Common myeloid progenitor, CD34-positive (primary cell): Measurements from ENCODE around the gene DTNB.
A peak's percentile ranks its signal among the peaks of the same experiment; 100 is the strongest.

Experiments used
- CTCF ChIA-PET: fragments of 350-600 bp; sonication (Branson Sonifier 250); formaldehyde crosslinking; loops from one replicate; lab custom pipeline; 2021; ENCODE audit warnings: antibody characterized with exemption; lab: Charles Lee
- POLR2A ChIA-PET: fragments of 350-600 bp; sonication (Branson Sonifier 250); formaldehyde crosslinking; loops from one replicate; lab custom pipeline; 2021; ENCODE audit warnings: antibody characterized with exemption; lab: Charles Lee
- DNase-seq, 3 donors: peaks; one replicate each; pipeline versions ENCODE4 v3.0.0 to v3.0.0-alpha.2; 2013
- H3K27ac ChIP-seq, 2 experiments: 1 replicate in 1 of 2; 2 replicates in 1 of 2; pipeline ENCODE4 v1.7.0; 2013; ENCODE audit warnings: inconsistent platforms in 2 of 2, low read length in 2 of 2, mild to moderate bottlenecking in 2 of 2, low read depth in 1 of 2, moderate library complexity in 1 of 2; ENCODE audit not compliant: severe bottlenecking in 2 of 2, insufficient read depth in 1 of 2, poor library complexity in 1 of 2
- H3K27me3 ChIP-seq, 5 experiments: replicated peaks in 2 of 5; 1 replicate in 3 of 5; 2 replicates in 2 of 5; pipeline versions ENCODE4 v1.6.1 to v1.7.0; 2013; ENCODE audit warnings: low read length in 4 of 5, mild to moderate bottlenecking in 2 of 5, moderate library complexity in 2 of 5, inconsistent platforms in 1 of 5; ENCODE audit not compliant: insufficient read depth in 5 of 5, control insufficient read depth in 4 of 5
- H3K36me3 ChIP-seq, 4 experiments: 1 replicate in 2 of 4; 2 replicates in 2 of 4; pipeline versions ENCODE4 v1.6.1 to v1.7.0; 2013; ENCODE audit warnings: low read length in 3 of 4, control low read depth in 1 of 4, mild to moderate bottlenecking in 1 of 4; ENCODE audit not compliant: control insufficient read depth in 4 of 4, insufficient read depth in 4 of 4
- H3K4me1 ChIP-seq, 4 experiments: 1 replicate in 3 of 4; 2 replicates in 1 of 4; pipeline versions ENCODE4 v1.6.1 to v1.7.1; 2013; ENCODE audit warnings: low read length in 3 of 4, mild to moderate bottlenecking in 3 of 4, control low read depth in 1 of 4, inconsistent platforms in 1 of 4, moderate library complexity in 1 of 4; ENCODE audit not compliant: control insufficient read depth in 4 of 4, insufficient read depth in 4 of 4; ENCODE audit errors: control extremely low read depth in 1 of 4
- H3K4me3 ChIP-seq, 7 experiments: 1 replicate in 4 of 7; 2 replicates in 3 of 7; pipeline versions ENCODE4 v1.5.1 to v1.7.0; 2013; ENCODE audit warnings: mild to moderate bottlenecking in 7 of 7, low read length in 6 of 7, moderate library complexity in 6 of 7, inconsistent platforms in 2 of 7, low read depth in 2 of 7, control low read depth in 1 of 7; ENCODE audit not compliant: insufficient read depth in 4 of 7, control insufficient read depth in 1 of 7; ENCODE audit errors: extremely low read depth in 1 of 7
- H3K9me3 ChIP-seq, 5 experiments: 1 replicate in 4 of 5; 2 replicates in 1 of 5; pipeline versions ENCODE4 v1.6.1 to v1.7.1; 2013; ENCODE audit warnings: low read length in 4 of 5, mild to moderate bottlenecking in 2 of 5, inconsistent platforms in 1 of 5, low read depth in 1 of 5, moderate library complexity in 1 of 5; ENCODE audit not compliant: control insufficient read depth in 4 of 5, insufficient read depth in 2 of 5; ENCODE audit errors: control extremely low read depth in 1 of 5
- WGBS: methylation state at CpG from one replicate; pipeline ENCODE4 v1.1.5; 2013; ENCODE audit not compliant: insufficient coverage; 5-methylcytosine and 5-hydroxymethylcytosine counted together

DTNB gene

GRCh38 chr2:25340181-25340921 lies 333.0 kb downstream of the DTNB start:
- no peaks in the 10 kb centered on the region for H3K27me3 ChIP-seq
- peaks cover 0 to 30% (median 27%) of the 10 kb centered on the region in 4 experiments for H3K4me1 ChIP-seq
- peaks cover 0 to 5% (median 3%) of the 10 kb centered on the region in 4 experiments for H3K36me3 ChIP-seq
- POLR2A ChIA-PET: interaction anchor here (0.7 kb wide), 1 partner anchor 141 kb away, joined by 4 read pairs; no protein-coding TSS in a partner anchor
- no peaks in the 10 kb centered on the region for H3K9me3 ChIP-seq
- H3K4me3 ChIP-seq: peak overlapping the region; percentile 41 to 79 (median 64)
- H3K27ac ChIP-seq: no peak overlapping the region
- CTCF ChIA-PET: interaction anchor here (1.0 to 1.5 kb wide), 4 partner anchors 22 to 88 kb away, joined by 3 to 6 read pairs (median 4); no protein-coding TSS in a partner anchor
- DNase-seq: peak in 1 of 3 donors; percentile 34
- WGBS: 10% methylated on average over 56 of the region's 73 CpGs

- peak overlapping the region in 3 of 7 experiments; percentile 64 to 79 (median 78) for H3K4me3 ChIP-seq
- DNase-seq: peak in 2 of 3 donors; percentile 44 to 54
- H3K36me3 ChIP-seq: peaks cover 0 to 5% (median 3%) of the 10 kb centered on the region in 4 experiments
- no peaks in the 10 kb centered on the region for H3K9me3 ChIP-seq
- ChIA-PET CTCF (interaction anchor here (0.9 to 1.5 kb wide), 7 partner anchors 8 to 88 kb away, joined by 3 to 6 read pairs (median 3); no protein-coding TSS in a partner anchor), POLR2A (interaction anchor here (0.7 kb wide), 1 partner anchor 141 kb away, joined by 4 read pairs; no protein-coding TSS in a partner anchor)
- H3K27ac ChIP-seq: no peak overlapping the region
- peaks cover 0 to 30% (median 28%) of the 10 kb centered on the region in 4 experiments for H3K4me1 ChIP-seq
- no peaks in the 10 kb centered on the region for H3K27me3 ChIP-seq
- 89% methylated on average over 17 of the region's 18 CpGs for WGBS
Measured at GRCh38 chr2:25339791-25340180, 333.6 kb downstream of the DTNB start.

DNA sequence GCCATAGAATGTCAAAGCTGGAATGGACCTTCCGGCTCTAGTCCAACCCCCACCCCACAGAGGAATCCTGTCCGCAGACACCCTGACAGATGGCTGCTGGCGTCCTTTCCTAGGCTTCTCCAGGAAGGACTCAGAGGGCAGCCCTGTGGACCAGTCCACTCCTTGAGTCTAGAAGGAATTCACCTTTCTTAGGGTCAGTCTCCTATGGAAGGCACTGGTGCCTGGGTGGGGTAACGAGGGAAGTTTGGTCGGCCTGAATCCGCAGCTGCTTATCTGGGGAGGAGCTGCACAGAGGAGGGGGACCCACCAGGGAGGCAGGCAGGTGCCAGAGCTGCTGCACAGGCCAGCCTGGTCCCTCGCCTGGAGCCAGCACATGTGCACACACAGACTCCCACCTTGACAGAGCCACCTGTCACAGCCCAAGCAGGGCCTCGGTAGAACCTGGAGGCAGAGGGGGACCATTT lies 334.1 kb downstream of the DTNB start:
- DNase-seq: no peak
- Histone ChIP-seq H3K36me3 (peaks cover 0 to 5% (median 3%) of the 10 kb centered on the region in 4 experiments), H3K4me1 (peaks cover 0 to 31% (median 31%) of the 10 kb centered on the region in 4 experiments), H3K4me3 (no peak overlapping the region), H3K27ac (no peak overlapping the region), H3K9me3 (no peaks in the 10 kb centered on the region), H3K27me3 (no peaks in the 10 kb centered on the region)
- POLR2A ChIA-PET: no interaction called here
- CTCF ChIA-PET: interaction anchor here (0.9 to 1.5 kb wide), 7 partner anchors 8 to 87 kb away, joined by 3 to 6 read pairs (median 3); no protein-coding TSS in a partner anchor
- 84% methylated on average over 7 of the region's 8 CpGs for WGBS

GRCh38 chr2:25338401-25338800 lies 335.0 kb downstream of the DTNB start:
- Histone ChIP-seq H3K4me3 (no peak overlapping the region), H3K36me3 (peaks cover 0 to 5% (median 3%) of the 10 kb centered on the region in 4 experiments), H3K27me3 (no peaks in the 10 kb centered on the region), H3K27ac (no peak overlapping the region), H3K9me3 (no peaks in the 10 kb centered on the region), H3K4me1 (peaks cover 0 to 36% (median 32%) of the 10 kb centered on the region in 4 experiments)
- DNase-seq: no peak
- CTCF ChIA-PET: interaction anchor here (1.1 to 3.5 kb wide), 5 partner anchors 7 to 36 kb away, joined by 3 to 15 read pairs (median 3); no protein-coding TSS in a partner anchor
- WGBS: 93% methylated on average over 12 of the region's 13 CpGs
- POLR2A ChIA-PET: no interaction called here

DNA sequence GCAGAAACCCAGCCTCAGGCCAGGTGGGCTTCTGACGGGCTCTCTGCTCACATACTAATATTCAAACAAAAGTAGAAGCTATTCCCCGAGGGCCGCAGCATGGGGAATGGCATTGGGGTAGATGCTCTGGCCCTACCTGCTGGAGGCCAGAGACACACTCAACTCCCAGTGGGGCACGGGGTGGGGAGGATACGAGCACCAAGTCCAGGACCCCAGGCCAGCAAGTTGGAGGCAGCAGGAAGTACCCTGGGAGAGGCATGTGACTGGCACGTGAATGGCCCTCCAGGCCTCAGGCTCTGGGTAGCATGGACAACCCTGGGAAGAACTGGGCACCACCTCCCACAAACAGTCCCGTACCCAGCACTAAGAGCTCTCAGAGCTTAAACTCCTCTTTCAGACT lies 335.5 kb downstream of the DTNB start:
- 84% methylated on average over 5 of the region's 7 CpGs for WGBS
- H3K27ac ChIP-seq: no peak overlapping the region
- H3K27me3 ChIP-seq: no peaks in the 10 kb centered on the region
- ChIA-PET POLR2A (no interaction called here), CTCF (interaction anchor here (1.2 to 3.5 kb wide), 3 partner anchors 13 to 24 kb away, joined by 3 to 15 read pairs (median 4); no protein-coding TSS in a partner anchor)
- H3K36me3 ChIP-seq: peaks cover 0 to 5% (median 3%) of the 10 kb centered on the region in 4 experiments
- H3K4me1 ChIP-seq: peaks cover 0 to 33% (median 28%) of the 10 kb centered on the region in 4 experiments
- H3K4me3 ChIP-seq: no peak overlapping the region
- no peaks in the 10 kb centered on the region for H3K9me3 ChIP-seq
- no peak for DNase-seq

- Histone ChIP-seq H3K27ac (no peak overlapping the region), H3K4me1 (peaks cover 0 to 28% (median 24%) of the 10 kb centered on the region in 4 experiments), H3K9me3 (no peaks in the 10 kb centered on the region), H3K4me3 (no peak overlapping the region), H3K27me3 (no peaks in the 10 kb centered on the region), H3K36me3 (peaks cover 0 to 6% (median 4%) of the 10 kb centered on the region in 4 experiments)
- 86% methylated on average over 9 of the region's 10 CpGs for WGBS
- CTCF ChIA-PET: interaction anchor here (0.8 to 3.5 kb wide), 4 partner anchors 10 to 29 kb away, joined by 3 to 15 read pairs (median 4); no protein-coding TSS in a partner anchor
- no peak for DNase-seq
- POLR2A ChIA-PET: no interaction called here
Measured at GRCh38 chr2:25337276-25337675, 336.1 kb downstream of the DTNB start.
